ENCODE data around the gene FAM53A. TPM values are rescaled to one million over a fixed set of nuclear protein-coding genes. Genes with fewer than 3 reads are reported as not detected.

The FAM53A gene
- total and polyA plus RNA-seq, 2 of the 13 experiments (the other 11 are each of a cell fraction or from before 2014, with no cell fraction given), result 0.48 to 1.1 TPM

DNA sequence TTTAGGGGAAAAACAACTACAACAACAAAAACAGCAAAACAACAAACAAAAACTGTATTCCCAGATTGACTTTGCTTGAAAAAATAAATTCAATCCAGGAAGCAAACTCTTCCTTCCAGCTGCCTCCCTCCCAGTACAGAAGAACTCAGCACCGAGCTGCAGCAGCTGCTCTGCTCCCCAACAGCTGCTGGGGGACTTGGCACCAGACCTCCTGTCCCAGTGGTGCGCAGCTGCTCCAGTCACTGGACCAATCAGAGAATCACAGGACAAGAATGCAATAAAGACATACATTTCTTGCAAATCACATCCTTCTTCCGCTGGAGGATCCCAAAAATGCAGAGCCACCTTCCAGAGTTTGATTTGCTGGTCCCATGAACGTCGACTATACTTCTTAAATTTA is 11.8 kb upstream of the FAM53A start (continued):
- TF ChIP-seq ZNF674 (CRISPR knock-in tag; IDR thresholded peaks at IDR 0.05; ENCODE audit: low read depth) (no peak), ZNF264 (CRISPR knock-in tag; IDR thresholded peaks at IDR 0.05) (no peak), ZNF639 (CRISPR knock-in tag; conservative IDR thresholded peaks at IDR 0.05) (no peak)

DNA sequence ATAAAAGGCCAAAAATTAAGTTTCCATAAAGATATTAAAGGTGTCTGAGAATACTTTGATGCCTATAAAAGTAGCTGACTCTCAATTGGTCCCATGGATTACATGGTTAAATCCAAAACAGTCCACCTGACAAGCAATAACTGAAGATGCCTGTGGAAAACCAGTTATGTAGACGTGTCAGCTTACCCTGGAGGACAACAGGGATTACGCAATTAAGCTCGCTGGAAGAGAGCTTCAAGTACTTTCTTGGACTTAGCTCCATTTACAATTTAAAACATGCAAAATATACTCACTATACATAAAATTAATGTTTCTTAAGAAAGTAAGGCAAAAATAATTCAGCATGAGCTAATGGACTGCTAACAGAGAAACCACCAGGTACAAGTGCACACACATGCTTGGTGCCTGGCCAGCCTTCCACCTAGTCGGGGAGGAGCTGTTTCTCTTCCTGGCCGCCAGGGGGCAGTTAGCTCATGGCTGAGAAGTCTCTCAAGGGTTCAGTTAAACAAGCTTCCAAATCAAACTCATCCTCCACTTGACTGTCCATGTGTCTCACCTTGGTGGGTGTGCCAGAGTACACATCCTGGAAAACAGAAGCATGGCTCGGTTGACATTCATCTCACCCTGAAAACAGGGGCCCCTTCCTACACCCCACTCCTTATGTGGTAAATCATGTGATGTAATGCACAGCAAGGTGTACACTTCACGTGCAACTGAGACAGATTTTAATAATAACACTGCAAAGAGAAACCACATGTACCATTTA is 9.2 kb upstream of the FAM53A start:
- Histone ChIP-seq H3K79me2 (ENCODE audit: insufficient read depth, low read length) (no peaks in the 10 kb centered on the region), H3K9ac (ENCODE audit: insufficient read depth, low read depth, low read length) (no peak overlapping the region), H3K4me2 (ENCODE audit: low read depth, low read length) (no peak overlapping the region), H3K9me3 (ENCODE audit: low read length) (no peaks in the 10 kb centered on the region), H3K4me3 (replicated peaks in 1 of 3; ENCODE audit: insufficient read depth in 1 of 3, low read depth in 2 of 3, low read length in 3 of 3) (no peak overlapping the region), H2AFZ (ENCODE audit: low read length) (no peak overlapping the region), H3K36me3 (replicated peaks in 1 of 2; ENCODE audit: control insufficient read depth in 1 of 2, insufficient read depth in 2 of 2, low read length in 2 of 2) (peaks cover 23 to 63% of the 10 kb centered on the region in 2 experiments), H3K4me1 (ENCODE audit: insufficient read depth, low read length) (no peaks in the 10 kb centered on the region), H3K27me3 (ENCODE audit: control insufficient read depth in 1 of 2, insufficient read depth in 2 of 2, low read length in 2 of 2) (no peaks in the 10 kb centered on the region), H3K27ac (ENCODE audit: extremely low read length, insufficient read depth, low read length) (no peak overlapping the region), H4K20me1 (ENCODE audit: insufficient read depth, low read length) (peaks cover 2% of the 10 kb centered on the region; the same call in 1 of the 2 replicates)
- ChIA-PET CTCF (ENCODE audit: low intra/inter-chr PET ratio, low total read pairs) (interaction anchor here (1.0 to 2.5 kb wide), 5 partner anchors 18 to 117 kb away, joined by 3 to 40 read pairs (median 3); no protein-coding TSS in a partner anchor), POLR2A (interaction anchor here (0.9 to 1.5 kb wide), 6 partner anchors 16 to 121 kb away, joined by 3 to 9 read pairs (median 3); partner anchors contain the start of genes SLBP, TACC3 and TMEM129)
- FAIRE-seq (peak; percentile 84), DNase-seq (ENCODE audit: low spot score) (peak; percentile 75), ATAC-seq (peak; percentile 94)
- intact Hi-C loops (cut with micrococcal nuclease; ENCODE audit: unreplicated experiment), result loop anchor here (1.0 kb wide), 1 partner anchor 33 kb away; no protein-coding TSS in a partner anchor
- WGBS (ENCODE audit: low lambda C conversion rate), result 60% methylated on average over 6 of the region's 7 CpGs
- in situ Hi-C loops (cut with HindIII; ENCODE audit: extremely low pct_ligation_motif_present, low pct_unique_long_range_greater_than_20kb), result loop anchor here (5.0 kb wide), 1 partner anchor 34 kb away; no protein-coding TSS in a partner anchor
- TSS peak; percentile 53 for BruUV-seq (replicated peaks)
- no peak for TF ChIP-seq POLR2AphosphoS5 (IDR thresholded peaks at IDR 0.05; ENCODE audit: low read depth, low read length)
- no peak for TF ChIP-seq ZKSCAN8 (CRISPR knock-in tag; IDR thresholded peaks at IDR 0.05; ENCODE audit: borderline replicate concordance)
- no peak for TF ChIP-seq ZNF83 (CRISPR knock-in tag; IDR thresholded peaks at IDR 0.05; ENCODE audit: borderline replicate concordance)
- 0 out of 2 replicates have a peak, but pooled peaks have one; percentile 15 for TF ChIP-seq THRA (CRISPR knock-in tag; IDR thresholded peaks at IDR 0.05; ENCODE audit: borderline replicate concordance)
- TF ChIP-seq NKX3-1 (CRISPR knock-in tag; IDR thresholded peaks at IDR 0.05), result no peak
- no peak for TF ChIP-seq ZNF598 (CRISPR knock-in tag; IDR thresholded peaks at IDR 0.05; ENCODE audit: borderline replicate concordance)
- no peak for TF ChIP-seq GATAD2A (CRISPR knock-in tag; IDR thresholded peaks at IDR 0.05)
- TF ChIP-seq RBAK (CRISPR knock-in tag; IDR thresholded peaks at IDR 0.05), result no peak
- no peak for TF ChIP-seq SIN3A (IDR thresholded peaks at IDR 0.05; ENCODE audit: borderline replicate concordance, low read depth, low read length)
- TF ChIP-seq ZNF362 (CRISPR knock-in tag; IDR thresholded peaks at IDR 0.05; ENCODE audit: borderline replicate concordance), result no peak
- TF ChIP-seq FOXK1 (CRISPR knock-in tag; IDR thresholded peaks at IDR 0.05; ENCODE audit: borderline replicate concordance, low read depth), result peak; percentile 56; the same call in 1 of the 2 replicates

Data from HepG2 (cell line).